Activated effector memory CD4-positive, alpha-beta T cell treated with Interleukin-2 at 50 U/mL for 16 hours (primary cell): ENCODE results near the gene DUSP28.
A peak's percentile ranks its signal among the peaks of the same experiment; 100 is the strongest.
"Not testable (repeated sequence)": the region's sequence is repeated elsewhere in the genome, so short reads cannot be mapped to it uniquely, and the experiment has no call there.

ENCODE experiments used
- DNase-seq: peaks from one replicate; pipeline ENCODE4 v3.0.0-alpha.2; 2020

The DUSP28 gene, protein sequence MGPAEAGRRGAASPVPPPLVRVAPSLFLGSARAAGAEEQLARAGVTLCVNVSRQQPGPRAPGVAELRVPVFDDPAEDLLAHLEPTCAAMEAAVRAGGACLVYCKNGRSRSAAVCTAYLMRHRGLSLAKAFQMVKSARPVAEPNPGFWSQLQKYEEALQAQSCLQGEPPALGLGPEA

GRCh38 chr2:240560084-240560479 is at the start of gene DUSP28:
DUSP28 (plus strand) TSS chr2:240560357; CDS start chr2:240560685, 328 bp downstream.
- DNase-seq: peak; percentile 87

GRCh38 chr2:240510513-240511210 is 49.5 kb upstream of the DUSP28 start:
- no peak for DNase-seq

DNA sequence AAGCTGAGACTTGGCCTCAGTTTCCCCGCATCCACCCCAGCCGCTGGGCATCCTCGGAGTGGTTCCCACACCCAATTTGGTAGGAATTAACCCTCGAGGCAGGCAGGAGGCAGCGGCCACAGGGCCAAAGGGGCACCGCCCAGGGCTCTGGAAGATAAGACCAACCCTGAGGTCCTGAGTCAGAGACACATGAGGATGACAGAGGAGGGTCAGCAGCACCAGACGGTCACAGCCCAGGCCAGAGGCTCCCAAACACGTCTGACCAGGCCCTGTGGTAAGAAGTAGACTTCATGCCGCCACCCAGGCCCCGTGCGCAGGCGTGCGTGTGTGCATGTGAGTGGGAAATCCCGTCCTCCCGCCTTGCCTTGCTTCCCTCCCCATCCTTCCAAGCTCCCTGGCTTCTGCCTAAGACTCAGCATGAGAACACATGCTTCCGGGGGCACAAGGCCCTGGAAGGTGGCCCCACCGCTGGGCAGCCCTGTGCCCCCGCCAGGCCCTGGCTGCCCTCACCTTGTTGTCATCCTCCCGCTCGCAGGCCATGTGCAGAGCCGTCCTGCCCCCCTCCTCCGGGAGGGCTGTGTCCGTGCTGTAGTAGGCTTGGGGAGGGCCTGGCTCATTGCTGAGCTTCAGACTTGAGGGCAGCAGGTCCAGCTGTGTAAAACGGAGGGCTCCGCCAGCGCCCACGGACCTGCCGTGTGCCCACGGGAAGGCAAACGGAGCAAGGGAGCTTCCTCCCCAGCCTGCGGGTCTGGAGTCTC is 48.6 kb upstream of the DUSP28 start:
- no peak for DNase-seq

- DNase-seq: no peak
These were observed 48.1 kb upstream of the DUSP28 start for GRCh38 chr2:240512109-240512485.

DNA sequence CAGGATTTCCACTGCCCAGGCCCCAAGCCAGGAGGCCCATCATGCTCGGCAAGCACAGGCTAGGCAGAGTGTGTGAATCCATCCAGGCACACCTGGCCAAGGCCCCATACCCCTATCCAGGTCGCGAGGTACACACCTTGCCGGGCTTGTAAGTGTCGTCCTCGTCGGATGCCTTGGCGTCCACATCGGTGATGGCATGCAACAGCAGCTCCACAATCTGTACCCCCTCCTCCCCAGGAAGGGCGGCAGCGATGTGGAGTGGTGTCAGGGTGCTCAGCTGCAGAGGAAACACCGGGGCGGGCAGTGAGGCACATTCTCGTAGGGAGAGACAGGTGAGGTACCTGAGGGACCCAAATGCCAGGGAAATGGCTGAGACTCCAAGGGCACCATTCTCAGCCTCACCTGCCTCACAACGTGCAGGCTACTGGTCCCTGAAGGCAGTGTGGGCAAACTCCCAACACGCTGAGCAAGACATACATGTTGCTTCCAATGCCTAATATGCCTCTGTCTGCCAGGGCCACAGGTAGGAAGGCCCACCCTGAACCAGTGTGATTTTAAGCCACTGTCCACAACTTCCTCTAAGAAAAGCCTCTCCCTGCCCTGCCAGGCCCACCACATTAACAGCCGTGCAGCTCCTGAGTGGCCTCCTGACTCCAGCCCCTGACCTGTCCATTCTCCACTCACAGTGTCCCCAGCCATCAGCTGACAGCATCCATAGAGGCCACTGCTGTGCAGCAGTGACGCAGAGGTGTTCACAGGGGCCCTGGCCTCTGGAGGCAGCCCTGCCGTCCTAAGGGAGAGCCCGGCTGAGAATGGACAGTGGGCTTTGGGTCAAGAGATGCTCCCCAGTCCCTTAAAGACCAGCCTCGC is 47.3 kb upstream of the DUSP28 start:
- DNase-seq: no peak

DNA sequence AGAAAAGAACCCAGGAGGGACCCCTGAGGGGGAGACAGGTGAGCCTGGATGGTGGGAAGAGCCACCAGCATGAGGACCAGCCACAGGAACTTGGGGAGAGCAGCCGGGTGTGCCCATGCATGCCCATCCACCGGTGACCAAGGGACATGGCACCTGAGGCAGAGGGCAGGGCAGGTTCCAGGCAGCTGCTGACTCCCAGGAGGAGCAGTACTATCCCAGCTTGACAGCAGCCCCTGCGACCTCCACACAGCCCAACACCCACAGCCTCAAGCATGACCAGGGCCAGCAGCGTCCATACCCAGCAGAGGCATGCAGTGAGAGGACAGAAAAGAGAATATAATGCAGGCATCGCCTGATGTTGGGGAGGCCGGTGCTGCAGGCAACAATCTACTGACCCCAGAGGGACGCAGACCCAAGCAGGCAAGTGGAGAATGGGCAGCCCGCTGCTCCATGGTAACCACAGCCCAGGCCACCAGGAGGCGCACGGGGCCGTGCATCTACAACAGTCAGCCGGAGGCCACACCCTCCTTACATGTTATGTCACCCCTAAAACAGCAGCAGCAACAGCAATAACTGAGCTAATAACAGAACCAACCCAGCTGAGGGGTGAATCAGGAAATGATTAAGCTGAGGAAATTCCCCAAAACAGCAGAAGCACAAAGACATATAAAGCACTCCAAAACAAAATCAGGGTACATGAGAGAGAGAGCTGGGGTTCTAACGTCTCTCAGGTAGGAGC is 46.4 kb upstream of the DUSP28 start:
- peak; percentile 73 for DNase-seq

GRCh38 chr2:240514631-240515030 is 45.5 kb upstream of the DUSP28 start:
- no peak for DNase-seq

GRCh38 chr2:240517342-240517741 is 42.8 kb upstream of the DUSP28 start:
- no peak for DNase-seq

DNA sequence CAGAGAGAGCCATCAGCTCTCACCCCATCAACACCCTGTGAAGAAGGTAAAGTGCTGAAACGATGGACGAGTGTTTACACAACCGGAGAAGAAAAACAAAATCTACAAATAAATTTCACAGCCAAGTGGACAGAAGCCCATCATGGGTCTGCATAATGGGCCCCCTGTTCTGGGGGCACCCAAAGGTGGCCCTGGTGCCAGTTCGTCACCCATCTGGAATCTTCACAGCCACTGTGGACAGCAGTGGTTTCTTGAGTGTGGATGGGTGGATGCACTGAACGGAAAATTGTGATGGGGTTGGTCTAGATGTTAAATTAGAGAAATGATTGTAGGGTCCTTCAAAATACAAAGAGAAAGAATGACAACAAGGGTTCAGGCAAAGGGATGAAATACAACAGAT is 41.2 kb upstream of the DUSP28 start:
- DNase-seq: no peak

- DNase-seq: no peak
These were observed 40.6 kb upstream of the DUSP28 start for GRCh38 chr2:240519396-240520129.

- no peak for DNase-seq
These were observed 39.8 kb upstream of the DUSP28 start for GRCh38 chr2:240520130-240520973.

DNA sequence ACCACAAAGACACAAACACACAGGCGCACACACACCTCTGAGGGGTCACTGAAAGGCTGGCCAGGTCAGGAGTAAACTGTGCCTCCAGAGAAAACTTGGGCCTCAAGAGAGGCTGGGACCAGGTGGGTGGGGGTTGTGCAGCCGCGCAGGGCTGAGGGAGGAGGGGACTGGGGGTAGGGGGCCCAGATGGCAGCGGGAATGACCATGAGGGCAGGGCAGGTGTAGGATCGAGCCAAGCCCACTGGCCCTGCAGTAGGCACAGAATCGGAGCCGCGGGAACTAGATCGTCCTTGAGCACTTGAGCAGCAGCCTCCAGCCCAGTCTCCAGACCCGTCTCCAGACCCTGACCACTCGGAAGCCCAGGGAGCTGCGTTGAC is 39.2 kb upstream of the DUSP28 start:
- DNase-seq: no peak

DNA sequence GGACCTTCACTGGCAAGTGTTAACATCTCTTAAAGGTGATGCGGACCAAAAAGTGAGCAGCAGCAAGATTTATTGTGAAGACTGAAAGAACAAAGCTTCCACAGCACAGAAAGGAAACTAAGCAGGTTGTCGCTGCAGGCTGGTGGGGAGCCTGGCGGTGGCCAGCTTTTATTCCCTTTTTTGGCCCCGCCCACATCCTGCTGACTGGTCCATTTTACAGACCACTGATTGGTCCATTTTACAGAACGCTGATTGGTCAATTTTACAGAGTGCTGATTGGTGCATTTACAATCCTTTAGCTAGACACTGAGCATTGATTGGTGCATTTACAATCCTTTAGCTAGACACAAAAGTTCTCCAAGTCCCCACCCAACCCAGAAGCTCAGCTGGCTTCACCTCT is 38.3 kb upstream of the DUSP28 start:
- not testable (repeated sequence) for DNase-seq

GRCh38 chr2:240522406-240522805 is 37.8 kb upstream of the DUSP28 start:
- no peak for DNase-seq

GRCh38 chr2:240523451-240524281 is 36.5 kb upstream of the DUSP28 start:
- DNase-seq: no peak

DNA sequence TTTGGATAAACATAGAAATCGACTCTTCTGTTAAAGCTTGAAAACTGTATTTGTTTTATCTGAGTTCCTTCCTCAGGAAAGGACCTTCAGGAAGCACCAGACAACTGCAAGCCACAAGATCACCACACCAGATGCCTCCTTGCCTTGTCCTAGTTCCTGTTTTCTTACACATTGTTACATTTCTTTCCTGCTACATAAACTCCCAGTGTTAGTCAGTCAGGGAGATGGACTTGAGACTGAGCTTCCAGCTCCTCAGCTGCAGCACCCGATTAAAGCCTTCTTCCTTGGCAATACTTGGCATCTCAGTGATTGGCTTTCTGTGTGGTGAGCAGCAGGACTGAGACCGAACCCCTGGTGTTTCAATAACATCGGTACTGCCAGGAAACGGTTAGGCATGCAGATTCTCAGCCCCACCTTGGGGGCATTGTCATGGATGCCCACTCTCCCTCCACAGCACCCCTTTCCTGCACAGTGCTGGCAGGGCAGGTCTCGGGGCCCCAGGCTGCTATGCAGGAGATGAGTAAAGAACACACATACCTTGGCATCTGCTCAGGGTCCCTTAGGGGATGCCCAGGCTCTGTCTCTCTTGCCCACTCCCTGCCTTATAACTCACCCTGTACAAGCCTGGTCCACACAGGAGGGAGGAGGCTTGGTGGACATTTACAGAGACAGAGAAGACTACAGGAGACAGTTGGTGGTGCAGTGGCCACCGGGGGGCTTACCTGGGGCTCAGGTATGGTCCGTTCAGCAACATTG is 35.0 kb upstream of the DUSP28 start:
- DNase-seq: no peak

GRCh38 chr2:240525802-240526201 is 34.4 kb upstream of the DUSP28 start:
- DNase-seq: no peak

DNA sequence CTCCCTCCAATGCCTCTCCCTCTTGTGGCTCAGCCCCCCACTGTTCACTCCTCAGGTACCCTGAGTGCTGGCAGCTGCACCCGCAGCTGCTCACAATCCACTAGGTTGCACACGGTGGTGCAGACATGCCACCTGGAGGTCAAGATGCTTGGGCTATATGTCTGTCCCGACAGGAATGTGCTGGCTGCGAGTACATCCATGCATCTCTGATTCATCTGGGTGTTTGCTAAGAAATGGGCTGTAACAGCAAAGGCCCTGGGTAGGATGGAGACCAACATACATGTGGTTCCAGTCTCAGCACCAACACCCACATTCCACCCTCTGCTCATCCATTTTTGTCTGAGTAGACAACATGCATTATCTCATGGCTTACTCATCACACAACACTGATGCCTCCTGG is 33.6 kb upstream of the DUSP28 start:
- DNase-seq: no peak

GRCh38 chr2:240527153-240527750 is 32.9 kb upstream of the DUSP28 start:
- DNase-seq: no peak
